Measurements from ENCODE around the gene VASN.

GRCh38 chr16:4322121-4323052, 49.3 kb upstream of the VASN start:
- TF ChIP-seq POLR2AphosphoS5 (IDR thresholded peaks at IDR 0.05): no peak
- no peak for TF ChIP-seq POLR2A (IDR thresholded peaks at IDR 0.05)
- no peak for TF ChIP-seq CTCF (IDR thresholded peaks at IDR 0.05)
